Measurements from ENCODE around the gene HELZ. TPM values are rescaled to one million over a fixed set of nuclear protein-coding genes. Genes with fewer than 3 reads are reported as not detected.

Gene HELZ
- total and polyA plus RNA-seq, 2 of the 8 experiments (the other 6 are each of a cell fraction or from before 2014, with no cell fraction given), result 10.0 to 48.7 TPM

DNA sequence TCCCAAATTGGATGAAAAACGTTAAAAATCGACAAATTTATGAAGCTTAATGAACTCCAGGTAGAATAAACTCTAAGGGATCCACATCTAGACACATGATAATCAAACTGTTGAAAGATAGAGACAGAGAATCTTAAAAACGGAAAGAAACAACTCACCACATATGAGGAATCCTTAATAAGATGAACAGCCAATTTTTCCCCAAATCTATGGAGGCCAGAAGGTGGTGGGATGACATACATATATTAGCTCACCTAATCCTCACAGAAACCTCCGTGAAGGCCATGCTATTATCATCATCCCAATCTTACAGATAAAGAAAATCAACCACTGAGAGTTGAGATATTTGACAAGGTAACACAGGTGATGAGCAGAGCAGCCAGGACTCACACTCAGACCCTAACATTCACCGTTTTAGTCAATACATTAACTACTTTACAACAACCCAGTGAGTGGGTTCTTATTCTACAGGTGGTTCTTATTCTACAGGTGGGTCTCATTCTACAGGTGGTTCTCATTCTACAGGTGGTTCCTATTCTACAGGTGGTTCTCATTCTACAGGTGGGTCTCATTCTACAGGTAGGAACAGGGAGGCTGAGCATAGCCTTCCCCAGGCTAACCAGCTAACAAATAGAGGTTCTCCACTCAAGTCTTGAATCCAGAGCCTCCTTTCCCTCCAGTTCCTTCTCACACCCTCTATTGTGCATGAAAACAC, 195.8 kb downstream of the HELZ start:
- no peaks in the 10 kb centered on the region for H3K79me1 ChIP-seq (ENCODE audit: low read depth, low read length)
- H3K23me2 ChIP-seq (ENCODE audit: low read depth, low read length), result no peaks in the 10 kb centered on the region
- H4K20me1 ChIP-seq (replicated peaks in 1 of 2; ENCODE audit: control insufficient read depth in 1 of 2, insufficient read depth in 2 of 2, low read length in 2 of 2), result no peaks in the 10 kb centered on the region
- no peak overlapping the region for H2BK120ac ChIP-seq (replicated peaks; ENCODE audit: low read depth, low read length)
- no peak overlapping the region for H3K56ac ChIP-seq (replicated peaks; ENCODE audit: insufficient read length, low read depth, low read length)
- 90% methylated on average over 5 of the region's 5 CpGs; no CpG with 5 or more reads in 1 of the 2 experiments for WGBS, 2 experiments (ENCODE audit: extremely low coverage in 1 of 2, insufficient coverage in 1 of 2, insufficient read length in 1 of 2, insufficient replicate concordance in 2 of 2, low coverage in 1 of 2, low lambda C conversion rate in 2 of 2, missing lambda C conversion rate in 1 of 2)
- H3K18ac ChIP-seq (ENCODE audit: extremely low read depth, low read length), result no peak overlapping the region
- no peaks in the 10 kb centered on the region for H3K4me1 ChIP-seq (replicated peaks in 1 of 4; ENCODE audit: control insufficient read depth in 3 of 4, insufficient read depth in 4 of 4, low read length in 3 of 4)
- no peak overlapping the region for H4K91ac ChIP-seq (replicated peaks; ENCODE audit: insufficient read length, low read length)
- H2BK5ac ChIP-seq (ENCODE audit: low read depth, low read length), result no peak overlapping the region
- peaks cover 7 to 16% of the 10 kb centered on the region in 2 experiments; a peak in 2 of 4 replicates for H3K9me3 ChIP-seq (ENCODE audit: insufficient read depth in 2 of 2, low read depth in 1 of 2, low read length in 1 of 2)
- no peak overlapping the region for H3K4me2 ChIP-seq (ENCODE audit: insufficient read depth in 1 of 2, low read depth in 2 of 2, low read length in 2 of 2)
- H3K23ac ChIP-seq (ENCODE audit: insufficient read length), result no peak overlapping the region
- no peak overlapping the region for H2AFZ ChIP-seq (ENCODE audit: low read length)
- H4K5ac ChIP-seq (ENCODE audit: insufficient read length, low read depth, low read length), result no peak overlapping the region
- H3K4ac ChIP-seq (replicated peaks; ENCODE audit: insufficient read length, low read depth, low read length), result no peak overlapping the region
- H3K27ac ChIP-seq (ENCODE audit: low read depth, low read length), result no peak overlapping the region
- CTCF ChIA-PET (ENCODE audit: partially characterized antibody), result interaction anchor here (0.6 to 1.2 kb wide), 3 partner anchors 15 to 317 kb away, joined by 3 read pairs; no protein-coding TSS in a partner anchor
- no peak overlapping the region for H3K9ac ChIP-seq (replicated peaks in 1 of 4; ENCODE audit: extremely low read depth in 1 of 4, low read depth in 3 of 4, low read length in 3 of 4)
- no peaks in the 10 kb centered on the region for H3K36me3 ChIP-seq (ENCODE audit: control insufficient read depth in 2 of 4, insufficient read depth in 4 of 4, low read length in 3 of 4)
- H2BK12ac ChIP-seq (ENCODE audit: low read depth, low read length), result no peak overlapping the region
- H3K79me2 ChIP-seq (ENCODE audit: control insufficient read depth in 1 of 2, insufficient read depth in 2 of 2, low read length in 2 of 2), result no peaks in the 10 kb centered on the region
- no peaks in the 10 kb centered on the region for H3K27me3 ChIP-seq (replicated peaks in 1 of 4; ENCODE audit: control insufficient read depth in 3 of 4, extremely low read depth in 1 of 4, insufficient read depth in 3 of 4, low read length in 3 of 4)
- POLR2A ChIA-PET (ENCODE audit: partially characterized antibody), result interaction anchor here (0.6 kb wide), 1 partner anchor 478 kb away, joined by 3 read pairs; no protein-coding TSS in a partner anchor
- H2AK5ac ChIP-seq (ENCODE audit: low read depth, low read length), result no peak overlapping the region
- H3K4me3 ChIP-seq (ENCODE audit: extremely low read depth in 1 of 4, insufficient read depth in 2 of 4, low read depth in 3 of 4, low read length in 4 of 4), result no peak overlapping the region
- no peak overlapping the region for H2BK20ac ChIP-seq (ENCODE audit: low read length)
- no peak overlapping the region for H2BK15ac ChIP-seq (ENCODE audit: low read length)
- DNase-seq (ENCODE audit: low read depth in 1 of 2, low spot score in 2 of 2) (no peak), FAIRE-seq (no peak)
- H3K14ac ChIP-seq (ENCODE audit: insufficient read length), result no peak overlapping the region
- no peak overlapping the region for H4K8ac ChIP-seq (ENCODE audit: extremely low read depth, insufficient read depth, low read length)
- TF ChIP-seq BACH1 (IDR thresholded peaks at IDR 0.05; ENCODE audit: low read length) (no peak), TAF7 (optimal IDR thresholded peaks at IDR 0.05; ENCODE audit: borderline replicate concordance, low read depth, low read length) (no peak), BCL11A (IDR thresholded peaks at IDR 0.05; ENCODE audit: low read depth in 2 of 2, low read length in 2 of 2) (no peak), JUN (IDR thresholded peaks at IDR 0.05; ENCODE audit: low read depth, low read length) (no peak), SP2 (IDR thresholded peaks at IDR 0.05; ENCODE audit: low read length) (no peak), SAP30 (IDR thresholded peaks at IDR 0.05; ENCODE audit: insufficient read depth, insufficient replicate concordance, low read length) (no peak), JUND (IDR thresholded peaks at IDR 0.05; ENCODE audit: low read length) (no peak), TAF1 (IDR thresholded peaks at IDR 0.05; ENCODE audit: low read depth, low read length) (no peak)
- TF ChIP-seq, protein P1, sequence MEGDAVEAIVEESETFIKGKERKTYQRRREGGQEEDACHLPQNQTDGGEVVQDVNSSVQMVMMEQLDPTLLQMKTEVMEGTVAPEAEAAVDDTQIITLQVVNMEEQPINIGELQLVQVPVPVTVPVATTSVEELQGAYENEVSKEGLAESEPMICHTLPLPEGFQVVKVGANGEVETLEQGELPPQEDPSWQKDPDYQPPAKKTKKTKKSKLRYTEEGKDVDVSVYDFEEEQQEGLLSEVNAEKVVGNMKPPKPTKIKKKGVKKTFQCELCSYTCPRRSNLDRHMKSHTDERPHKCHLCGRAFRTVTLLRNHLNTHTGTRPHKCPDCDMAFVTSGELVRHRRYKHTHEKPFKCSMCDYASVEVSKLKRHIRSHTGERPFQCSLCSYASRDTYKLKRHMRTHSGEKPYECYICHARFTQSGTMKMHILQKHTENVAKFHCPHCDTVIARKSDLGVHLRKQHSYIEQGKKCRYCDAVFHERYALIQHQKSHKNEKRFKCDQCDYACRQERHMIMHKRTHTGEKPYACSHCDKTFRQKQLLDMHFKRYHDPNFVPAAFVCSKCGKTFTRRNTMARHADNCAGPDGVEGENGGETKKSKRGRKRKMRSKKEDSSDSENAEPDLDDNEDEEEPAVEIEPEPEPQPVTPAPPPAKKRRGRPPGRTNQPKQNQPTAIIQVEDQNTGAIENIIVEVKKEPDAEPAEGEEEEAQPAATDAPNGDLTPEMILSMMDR (IDR thresholded peaks at IDR 0.05; ENCODE audit: control extremely low read depth in 1 of 3, insufficient read depth in 1 of 3, low read depth in 1 of 3, low read length in 3 of 3), result no peak
- TF ChIP-seq, protein P2, sequence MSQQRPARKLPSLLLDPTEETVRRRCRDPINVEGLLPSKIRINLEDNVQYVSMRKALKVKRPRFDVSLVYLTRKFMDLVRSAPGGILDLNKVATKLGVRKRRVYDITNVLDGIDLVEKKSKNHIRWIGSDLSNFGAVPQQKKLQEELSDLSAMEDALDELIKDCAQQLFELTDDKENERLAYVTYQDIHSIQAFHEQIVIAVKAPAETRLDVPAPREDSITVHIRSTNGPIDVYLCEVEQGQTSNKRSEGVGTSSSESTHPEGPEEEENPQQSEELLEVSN (IDR thresholded peaks at IDR 0.05), result no peak
